ENCODE data around the gene ZNF611.
A peak's percentile ranks its signal among the peaks of the same experiment; 100 is the strongest.
"Not testable (repeated sequence)": the region's sequence is repeated elsewhere in the genome, so short reads cannot be mapped to it uniquely, and the experiment has no call there.

ZNF611 gene

GRCh38 chr19:52675239-52675638 is 59.6 kb downstream of the ZNF611 start:
- DNase-seq, result not testable (repeated sequence)

GRCh38 chr19:52673014-52673413 is 61.8 kb downstream of the ZNF611 start:
- no peak for DNase-seq

GRCh38 chr19:52670046-52670445 is 64.8 kb downstream of the ZNF611 start:
- DNase-seq, result peak; percentile 57

GRCh38 chr19:52669586-52669985 is 65.3 kb downstream of the ZNF611 start:
- DNase-seq, result no peak

GRCh38 chr19:52667972-52668371 is 66.9 kb downstream of the ZNF611 start:
- no peak for DNase-seq

- no peak for DNase-seq
Observed at GRCh38 chr19:52666506-52666905, 68.3 kb downstream of the ZNF611 start.

- no peak for DNase-seq
Observed at GRCh38 chr19:52665529-52665928, 69.3 kb downstream of the ZNF611 start.

- no peak for DNase-seq
Observed at GRCh38 chr19:52665027-52665426, 69.8 kb downstream of the ZNF611 start.

GRCh38 chr19:52664461-52664860 is 70.4 kb downstream of the ZNF611 start:
- DNase-seq, result no peak

- DNase-seq, result peak; percentile 40
Observed at GRCh38 chr19:52662631-52663030, 72.2 kb downstream of the ZNF611 start.

- DNase-seq, result no peak
Observed at GRCh38 chr19:52660981-52661380, 73.9 kb downstream of the ZNF611 start.

GRCh38 chr19:52659013-52659412 is 75.8 kb downstream of the ZNF611 start:
- no peak for DNase-seq

- peak; percentile 94 for DNase-seq
Observed at GRCh38 chr19:52658595-52658994, 76.2 kb downstream of the ZNF611 start.

GRCh38 chr19:52653161-52653560 is 81.7 kb downstream of the ZNF611 start:
- no peak for DNase-seq
